ENCODE measurements around the gene PATE4.

The PATE4 gene

GRCh38 chr11:125887373-125888324 is 54.5 kb downstream of the PATE4 start, which contains the start of gene HYLS1:
HYLS1 (plus strand) TSS chr11:125887668; CDS start chr11:125899369, 11,701 bp downstream.
- no peak for FAIRE-seq
